Measurements from ENCODE around the gene BEAN1.

BEAN1 gene

GRCh38 chr16:66422366-66422765, 4.7 kb upstream of the BEAN1 start:
- DNase-seq (ENCODE audit: low read depth in 1 of 2, low spot score in 1 of 2): no peak
- H3K27ac ChIP-seq (replicated peaks): no peak overlapping the region
- H3K4me3 ChIP-seq (replicated peaks; ENCODE audit: insufficient read depth, low read length): no peak overlapping the region
- no peak for TF ChIP-seq CTCF (IDR thresholded peaks at IDR 0.05; ENCODE audit: insufficient read depth, low read length)
- TF ChIP-seq POLR2AphosphoS5 (IDR thresholded peaks at IDR 0.05; ENCODE audit: low read depth): no peak
- TF ChIP-seq SPI1 (IDR thresholded peaks at IDR 0.05; ENCODE audit: borderline replicate concordance, low read depth): no peak
- no peak for TF ChIP-seq GABPA (IDR thresholded peaks at IDR 0.05; ENCODE audit: low read depth)
- TF ChIP-seq REST (IDR thresholded peaks at IDR 0.05; ENCODE audit: insufficient replicate concordance, low read depth): no peak
- H3K27me3 ChIP-seq (ENCODE audit: insufficient read depth, poor library complexity, severe bottlenecking): peaks cover 11% of the 10 kb centered on the region

- Histone ChIP-seq H3K4me3 (replicated peaks; ENCODE audit: insufficient read depth, low read length) (no peak overlapping the region), H3K27ac (replicated peaks) (no peak overlapping the region), H3K27me3 (ENCODE audit: insufficient read depth, poor library complexity, severe bottlenecking) (peaks cover 18% of the 10 kb centered on the region)
- no peak for DNase-seq (ENCODE audit: low read depth in 1 of 2, low spot score in 1 of 2)
- TF ChIP-seq REST (IDR thresholded peaks at IDR 0.05; ENCODE audit: insufficient replicate concordance, low read depth) (no peak), POLR2AphosphoS5 (IDR thresholded peaks at IDR 0.05; ENCODE audit: low read depth) (no peak), SPI1 (IDR thresholded peaks at IDR 0.05; ENCODE audit: borderline replicate concordance, low read depth) (no peak), CTCF (IDR thresholded peaks at IDR 0.05; ENCODE audit: insufficient read depth, low read length) (no peak), GABPA (IDR thresholded peaks at IDR 0.05; ENCODE audit: low read depth) (no peak)
These were observed 3.9 kb upstream of the BEAN1 start for GRCh38 chr16:66423177-66423576.

GRCh38 chr16:66425651-66426050, 1.4 kb upstream of the BEAN1 start:
- Histone ChIP-seq H3K27ac (replicated peaks) (no peak overlapping the region), H3K27me3 (ENCODE audit: insufficient read depth, poor library complexity, severe bottlenecking) (peaks cover 36% of the 10 kb centered on the region), H3K4me3 (replicated peaks; ENCODE audit: insufficient read depth, low read length) (no peak overlapping the region)
- no peak for DNase-seq (ENCODE audit: low read depth in 1 of 2, low spot score in 1 of 2)
- no peak for TF ChIP-seq POLR2AphosphoS5 (IDR thresholded peaks at IDR 0.05; ENCODE audit: low read depth)
- TF ChIP-seq GABPA (IDR thresholded peaks at IDR 0.05; ENCODE audit: low read depth): no peak
- no peak for TF ChIP-seq CTCF (IDR thresholded peaks at IDR 0.05; ENCODE audit: insufficient read depth, low read length)
- TF ChIP-seq REST (IDR thresholded peaks at IDR 0.05; ENCODE audit: insufficient replicate concordance, low read depth): no peak
- TF ChIP-seq SPI1 (IDR thresholded peaks at IDR 0.05; ENCODE audit: borderline replicate concordance, low read depth): no peak

All from HL-60 (cell line).